Right lobe of liver (tissue), 6 donors: ENCODE results near the gene HES4. TPM values are rescaled to one million over a fixed set of nuclear protein-coding genes. Genes with fewer than 3 reads are reported as not detected.

ENCODE experiments used
- ATAC-seq, 4 donors: fragments of 200-7000 bp; cut with Tn5 transposase; one replicate each; pipeline ENCODE4 v1.9.1; 2020; ENCODE audit warnings: mild to moderate bottlenecking in 4 of 4, moderate library complexity in 4 of 4
- DNase-seq, 3 donors: peaks; one replicate each; pipeline ENCODE4 v3.0.0-alpha.2; 2020
- H3K27ac ChIP-seq, 3 donors: fragments of 200-600 bp; one replicate each; pipeline ENCODE4 v1.8.0; 2022
- H3K27me3 ChIP-seq, 2 donors: fragments of 200-600 bp; one replicate each; pipeline ENCODE4 v1.8.0; 2022
- H3K36me3 ChIP-seq, 4 donors: fragments of 200-600 bp; sonication (generic) in 1 of 4; one replicate each; pipeline versions ENCODE4 v1.5.1 to v1.8.0; 2017 to 2022; ENCODE audit warnings: control low read depth in 1 of 4
- H3K4me1 ChIP-seq, 4 donors: fragments of 200-600 bp; sonication (generic) in 1 of 4; one replicate each; pipeline versions ENCODE4 v1.5.1 to v1.8.0; 2017 to 2022; ENCODE audit warnings: control low read depth in 1 of 4
- H3K4me3 ChIP-seq, 3 donors: fragments of 200-600 bp; one replicate each; pipeline ENCODE4 v1.8.0; 2022
- H3K9me3 ChIP-seq, 4 donors: fragments of 200-600 bp; sonication (generic) in 1 of 4; one replicate each; pipeline versions ENCODE4 v1.5.1 to v1.8.0; 2017 to 2022; ENCODE audit warnings: control low read depth in 1 of 4
- CTCF ChIP-seq, 4 donors: fragments of 200-600 bp in 3 of 4; fragments of 450-650 bp in 1 of 4; IDR thresholded peaks; one replicate each; pipeline versions ENCODE4 v1.5.1 to v1.8.0; 2016 to 2022; ENCODE audit warnings: antibody characterized with exemption in 4 of 4, mild to moderate bottlenecking in 2 of 4
- POLR2A ChIP-seq: fragments of 450-650 bp; IDR thresholded peaks from one replicate; pipeline ENCODE4 v1.6.1; 2017; ENCODE audit warnings: antibody characterized with exemption, mild to moderate bottlenecking
- WGBS: methylation state at CpG from one replicate; pipeline ENCODE4 v1.1.6; 2018; ENCODE audit warnings: low coverage, low lambda C conversion rate; ENCODE audit not compliant: insufficient coverage; ENCODE audit errors: missing lambda C conversion rate; 5-methylcytosine and 5-hydroxymethylcytosine counted together
- intact Hi-C, 2 donors: fragments of 100-400 bp; cut with DNase I; formaldehyde crosslinking; loops; one replicate each; pipeline versions ENCODE4 v1.11.2 to v1.14.1; 2022
- total RNA-seq, 6 experiments: library from RNA; depleted of rRNA in 2 of 6; stranded (reverse); fragments of >200 nt in 2 of 6; fragmentation: NEBNext Ultra II Directional in 3 of 6; extraction: Animal tissue kit (Norgen Biotek cat#: 25700) in 3 of 6; gene quantifications; one replicate each; pipeline versions ENCODE4 v1.1.0 to v1.2.4, GENCODE V29; 2016 to 2023
- donor health status: DM: no; HTN: yes; CAD: no.
- donor health status: DM: no; HTN: no; CAD: no.
- donor health status: DM: no; HTN: no; CAD: no.
- donor health status: DM: no; HTN: yes; CAD: no.
- donor health status: DM: no; HTN: yes; CAD: no.

Gene HES4
- total RNA-seq, 6 experiments from 2014 or later, result 1.6 to 21.5 (median 5.2) TPM

- Histone ChIP-seq H3K9me3 (no peaks in the 10 kb centered on the region), H3K4me1 (peaks cover 0 to 12% (median 2%) of the 10 kb centered on the region in 4 donors), H3K4me3 (no peak overlapping the region), H3K27ac (no peak overlapping the region), H3K36me3 (no peaks in the 10 kb centered on the region), H3K27me3 (no peaks in the 10 kb centered on the region)
- no peak for ATAC-seq
- WGBS, result 100% methylated on average over 1 of the region's 47 CpGs
- intact Hi-C loops, result no loop called here
- no peak for DNase-seq
- TF ChIP-seq CTCF (IDR thresholded peaks at IDR 0.05) (no peak), POLR2A (no peak)
Observed at GRCh38 chr1:963746-964525, 36.0 kb downstream of the HES4 start.

GRCh38 chr1:963301-963651 is 36.6 kb downstream of the HES4 start:
- Histone ChIP-seq H3K4me3 (no peak overlapping the region), H3K27me3 (no peaks in the 10 kb centered on the region), H3K4me1 (peaks cover 0 to 15% (median 2%) of the 10 kb centered on the region in 4 donors), H3K9me3 (no peaks in the 10 kb centered on the region), H3K36me3 (no peaks in the 10 kb centered on the region), H3K27ac (no peak overlapping the region)
- ATAC-seq (no peak), DNase-seq (no peak)
- no CpG with 5 or more reads among the region's 16 CpGs for WGBS
- intact Hi-C loops, result no loop called here
- TF ChIP-seq CTCF (IDR thresholded peaks at IDR 0.05) (no peak), POLR2A (no peak)

- no peak overlapping the region for H3K4me3 ChIP-seq
- ATAC-seq (no peak), DNase-seq (no peak)
- no peaks in the 10 kb centered on the region for H3K36me3 ChIP-seq
- intact Hi-C loops, result no loop called here
- TF ChIP-seq POLR2A (no peak), CTCF (IDR thresholded peaks at IDR 0.05) (no peak)
- H3K4me1 ChIP-seq, result peaks cover 0 to 19% (median 2%) of the 10 kb centered on the region in 4 donors
- H3K9me3 ChIP-seq, result no peaks in the 10 kb centered on the region
- WGBS, result 98% methylated on average over 18 of the region's 57 CpGs
- H3K27ac ChIP-seq, result no peak overlapping the region
- H3K27me3 ChIP-seq, result no peaks in the 10 kb centered on the region
Observed at GRCh38 chr1:962381-963300, 37.3 kb downstream of the HES4 start.

- H3K9me3 ChIP-seq, result no peaks in the 10 kb centered on the region
- H3K27ac ChIP-seq, result no peak overlapping the region
- peak overlapping the region; percentile 53 to 72 (median 53) for H3K4me3 ChIP-seq
- DNase-seq, result no peak
- peaks cover 0 to 17% (median 0%) of the 10 kb centered on the region in 4 donors for H3K4me1 ChIP-seq
- no peaks in the 10 kb centered on the region for H3K27me3 ChIP-seq
- no peak for ATAC-seq
- intact Hi-C loops, result no loop called here
- TF ChIP-seq POLR2A (no peak), CTCF (IDR thresholded peaks at IDR 0.05) (no peak)
- 100% methylated on average over 1 of the region's 56 CpGs for whole genome bisulfite sequencing
- H3K36me3 ChIP-seq, result peaks cover 0 to 8% (median 3%) of the 10 kb centered on the region in 4 donors
Observed at GRCh38 chr1:961132-961669, 38.7 kb downstream of the HES4 start.
